ENCODE results near the gene IL17RD. TPM values are rescaled to one million over a fixed set of nuclear protein-coding genes. Genes with fewer than 3 reads are reported as not detected.

The IL17RD gene
- total and polyA plus RNA-seq, 2 of the 4 experiments (the other 2 are of a cell fraction), result 0.72 to 0.92 TPM

DNA sequence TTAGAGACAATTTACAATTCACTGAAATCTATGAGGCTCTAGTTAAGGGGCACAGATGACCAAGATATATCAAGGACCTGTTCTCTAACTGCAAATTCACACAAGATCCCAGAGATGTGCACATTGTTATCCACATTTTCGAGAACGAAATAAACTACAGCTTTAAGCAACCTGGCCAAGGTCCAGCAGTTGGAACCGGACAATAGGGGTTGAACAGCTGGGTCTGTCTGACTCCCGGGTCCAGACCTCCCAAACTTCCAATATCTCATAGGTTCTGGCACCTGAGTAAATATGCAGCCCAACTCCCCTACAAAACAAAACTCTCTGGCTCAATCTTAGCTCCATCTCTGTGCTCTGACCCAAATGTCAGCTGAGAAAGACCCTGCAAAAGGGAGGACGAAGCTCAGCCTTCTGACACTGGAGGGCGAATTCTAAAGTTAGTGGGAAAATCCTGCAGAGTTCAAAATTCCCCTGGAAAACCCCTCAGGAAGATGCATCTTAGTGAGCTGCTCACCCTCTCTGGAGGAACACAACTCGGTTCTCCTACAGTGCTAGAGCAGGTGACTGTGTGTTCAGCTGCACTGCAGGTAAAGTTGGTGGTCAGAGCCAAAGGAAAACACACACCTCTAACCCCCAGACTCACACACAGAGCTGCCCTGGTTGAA lies 118.9 kb downstream of the IL17RD start:
- intact Hi-C loops (cut with micrococcal nuclease), result no loop called here

More for the DNA sequence above, 118.9 kb downstream of the IL17RD start:
- dilution Hi-C loops (cut with HindIII; ENCODE audit: low sequenced_read_pairs, unreplicated experiment), result no loop called here
- Histone ChIP-seq H3K27me3 (ENCODE audit: control insufficient read depth, insufficient read depth, low read length) (no peaks in the 10 kb centered on the region), H3K56ac (ENCODE audit: extremely low read depth, insufficient read depth, low read length) (no peak overlapping the region), H2BK15ac (ENCODE audit: low read depth, low read length) (no peak overlapping the region), H3K23ac (ENCODE audit: low read depth, low read length) (no peak overlapping the region), H3K4me3 (ENCODE audit: insufficient read depth, low read depth, low read length) (no peak overlapping the region), H3K18ac (ENCODE audit: low read depth, low read length) (no peak overlapping the region; the same call in 1 of the 2 replicates), H2BK120ac (ENCODE audit: low read depth, low read length) (no peak overlapping the region), H4K20me1 (ENCODE audit: insufficient read depth, low read length) (no peaks in the 10 kb centered on the region), H3K36me3 (ENCODE audit: control insufficient read depth, insufficient read depth, low read length) (no peaks in the 10 kb centered on the region), H3K9me3 (ENCODE audit: control insufficient read depth, insufficient read depth, low read length) (no peaks in the 10 kb centered on the region), H4K8ac (ENCODE audit: low read depth in 2 of 2, low read length in 2 of 2) (no peak overlapping the region), H3K9me1 (ENCODE audit: insufficient read depth, low read length) (no peaks in the 10 kb centered on the region), H2AK9ac (replicated peaks; ENCODE audit: low read depth, low read length, poor library complexity) (no peak overlapping the region), H3K14ac (replicated peaks; ENCODE audit: low read depth, low read length) (no peak overlapping the region), H4K5ac (ENCODE audit: low read depth, low read length) (no peak overlapping the region; the same call in 1 of the 2 replicates), H3K27ac (ENCODE audit: insufficient read depth, low read length) (peak overlapping the region; percentile 34; the same call in 1 of the 2 replicates), H3K9ac (ENCODE audit: low read depth, low read length) (no peak overlapping the region), H4K91ac (ENCODE audit: insufficient read depth, low read depth, low read length) (no peak overlapping the region), H2AK5ac (ENCODE audit: low read depth, low read length) (no peak overlapping the region), H3K4me1 (ENCODE audit: control insufficient read depth, insufficient read depth, low read length) (peaks cover 8% of the 10 kb centered on the region; the same call in 1 of the 2 replicates), H2BK5ac (ENCODE audit: low read depth, low read length, poor library complexity, severe bottlenecking) (no peak overlapping the region), H3K79me1 (ENCODE audit: low read depth in 1 of 2, low read length in 2 of 2) (no peaks in the 10 kb centered on the region), H3K4ac (ENCODE audit: low read depth, low read length) (no peak overlapping the region), H3K4me2 (ENCODE audit: low read depth, low read length) (no peak overlapping the region; the same call in 1 of the 2 replicates), H2BK20ac (ENCODE audit: low read depth, low read length) (no peak overlapping the region), H2AFZ (replicated peaks; ENCODE audit: low read length, poor library complexity) (no peak overlapping the region)
- POLR2A ChIA-PET (ENCODE audit: unreplicated experiment), result no interaction called here
- in situ Hi-C loops (cut with MboI; ENCODE audit: low sequenced_read_pairs), result no loop called here
- DNase-seq, result no peak
- WGBS, 2 experiments (ENCODE audit: extremely low coverage in 2 of 2, insufficient read length in 1 of 2), result 10% methylated on average over 2 of the region's 7 CpGs; no CpG with 5 or more reads in 1 of the 2 experiments
- CTCF ChIA-PET, result no interaction called here
- no TSS peak for BruUV-seq (replicated peaks)
- ATAC-seq (ENCODE audit: low read depth), result peak; percentile 21; the same call in 1 of the 2 replicates
- TF ChIP-seq CEBPB (IDR thresholded peaks at IDR 0.05; ENCODE audit: low read depth, low read length), result no peak
- TF ChIP-seq MAFK (IDR thresholded peaks at IDR 0.05; ENCODE audit: low read depth, low read length), result no peak
- TF ChIP-seq, protein P1, sequence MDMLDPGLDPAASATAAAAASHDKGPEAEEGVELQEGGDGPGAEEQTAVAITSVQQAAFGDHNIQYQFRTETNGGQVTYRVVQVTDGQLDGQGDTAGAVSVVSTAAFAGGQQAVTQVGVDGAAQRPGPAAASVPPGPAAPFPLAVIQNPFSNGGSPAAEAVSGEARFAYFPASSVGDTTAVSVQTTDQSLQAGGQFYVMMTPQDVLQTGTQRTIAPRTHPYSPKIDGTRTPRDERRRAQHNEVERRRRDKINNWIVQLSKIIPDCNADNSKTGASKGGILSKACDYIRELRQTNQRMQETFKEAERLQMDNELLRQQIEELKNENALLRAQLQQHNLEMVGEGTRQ (IDR thresholded peaks at IDR 0.05; ENCODE audit: low read depth, low read length), result no peak
- TF ChIP-seq FOS (IDR thresholded peaks at IDR 0.05; ENCODE audit: low read depth, low read length), result no peak
